B cell (primary cell): ENCODE results near the gene TEFM. TPM values are rescaled to one million over a fixed set of nuclear protein-coding genes. Genes with fewer than 3 reads are reported as not detected.

Experiments used
- ATAC-seq: fragments of 200-7000 bp; cut with Tn5 transposase; one replicate; pipeline ENCODE4 v1.10.0; 2021; ENCODE audit warnings: low read depth, mild to moderate bottlenecking, moderate number of reproducible peaks, moderate library complexity
- CTCF ChIA-PET: fragments of 350-600 bp; sonication (Branson Sonifier 250); formaldehyde crosslinking; loops from one replicate; lab custom pipeline; 2021; ENCODE audit warnings: antibody characterized with exemption, inconsistent platforms; lab: Charles Lee
- POLR2A ChIA-PET: fragments of 350-600 bp; sonication (Branson Sonifier 250); formaldehyde crosslinking; loops from one replicate; lab custom pipeline; 2021; ENCODE audit warnings: antibody characterized with exemption; lab: Charles Lee
- DNase-seq: peaks from one replicate; pipeline ENCODE4 v3.0.0; 2013
- H2AFZ ChIP-seq: 2 replicates; pipeline ENCODE4 v1.6.1; 2012; ENCODE audit warnings: mild to moderate bottlenecking, low read depth, low read length; ENCODE audit not compliant: insufficient read depth, poor library complexity, severe bottlenecking
- H3K27ac ChIP-seq, 2 donors: 1 replicate in 1 of 2; 2 replicates in 1 of 2; pipeline ENCODE4 v1.5.1; 2012 to 2013; ENCODE audit warnings: low read length in 2 of 2, mild to moderate bottlenecking in 2 of 2, moderate library complexity in 1 of 2
- H3K27me3 ChIP-seq, 4 experiments: fragments of 200-600 bp in 1 of 4; sonication (generic) in 1 of 4; replicated peaks in 1 of 4; 1 replicate in 2 of 4; 2 replicates in 2 of 4; pipeline versions ENCODE4 v1.6.1 to v1.7.0; 2013 to 2016; ENCODE audit warnings: low read length in 3 of 4, mild to moderate bottlenecking in 2 of 4, mixed read lengths in 1 of 4, moderate library complexity in 1 of 4; ENCODE audit not compliant: insufficient read depth in 4 of 4, control insufficient read depth in 3 of 4; ENCODE audit errors: control extremely low read depth in 1 of 4
- H3K36me3 ChIP-seq, 2 experiments: replicated peaks in 1 of 2; 1 replicate in 1 of 2; 2 replicates in 1 of 2; pipeline versions ENCODE4 v1.6.1 to v1.7.1; 2013; ENCODE audit warnings: low read length in 1 of 2; ENCODE audit not compliant: insufficient read depth in 2 of 2, control insufficient read depth in 1 of 2; ENCODE audit errors: control extremely low read depth in 1 of 2, extremely low read depth in 1 of 2
- H3K4me1 ChIP-seq, 2 donors: fragments of 200-600 bp in 1 of 2; sonication (generic) in 1 of 2; 1 replicate in 1 of 2; 2 replicates in 1 of 2; pipeline versions ENCODE4 v1.5.1 to v1.6.1; 2013 to 2017; ENCODE audit warnings: low read length in 2 of 2; ENCODE audit not compliant: control insufficient read depth in 2 of 2, insufficient read depth in 2 of 2
- H3K4me2 ChIP-seq: replicated peaks from 2 replicates; pipeline ENCODE3; 2012; ENCODE audit warnings: mild to moderate bottlenecking, low read depth, low read length; ENCODE audit not compliant: poor library complexity, severe bottlenecking
- H3K4me3 ChIP-seq, 5 experiments: fragments of 200-600 bp in 1 of 5; sonication (generic) in 1 of 5; 1 replicate in 3 of 5; 2 replicates in 2 of 5; pipeline versions ENCODE4 v1.5.1 to v1.7.0; 2011 to 2016; ENCODE audit warnings: low read length in 4 of 5, mild to moderate bottlenecking in 4 of 5, low read depth in 2 of 5, control low read depth in 1 of 5, moderate library complexity in 1 of 5; ENCODE audit not compliant: insufficient read depth in 1 of 5; ENCODE audit errors: control extremely low read depth in 1 of 5, extremely low read depth in 1 of 5
- H3K79me2 ChIP-seq: fragments of 200-600 bp; sonication (generic); one replicate; pipeline ENCODE4 v1.6.0; 2016; ENCODE audit warnings: low read length; ENCODE audit not compliant: control insufficient read depth, insufficient read depth
- H3K9ac ChIP-seq: fragments of 200-600 bp; sonication (generic); 2 replicates; pipeline ENCODE4 v1.6.1; 2017; ENCODE audit warnings: mild to moderate bottlenecking, low read length, moderate library complexity
- H3K9me3 ChIP-seq, 3 donors: one replicate each; pipeline versions ENCODE4 v1.6.1 to v1.7.1; 2013; ENCODE audit warnings: low read length in 2 of 3; ENCODE audit not compliant: control insufficient read depth in 2 of 3, insufficient read depth in 1 of 3; ENCODE audit errors: control extremely low read depth in 1 of 3
- H4K20me1 ChIP-seq: 2 replicates; pipeline ENCODE4 v1.6.0; 2012; ENCODE audit warnings: mild to moderate bottlenecking, low read length; ENCODE audit not compliant: insufficient read depth, control insufficient read depth, poor library complexity, severe bottlenecking
- H3K27ac Mint-ChIP-seq: one replicate; pipeline ENCODE4 v1.8.0; 2021; ENCODE audit warnings: mixed read lengths
- H3K27me3 Mint-ChIP-seq: one replicate; pipeline ENCODE4 v1.8.0; 2021; ENCODE audit warnings: mixed read lengths
- H3K4me1 Mint-ChIP-seq: one replicate; pipeline ENCODE4 v1.8.0; 2021; ENCODE audit warnings: mixed read lengths
- H3K4me3 Mint-ChIP-seq: one replicate; pipeline ENCODE4 v1.8.0; 2021; ENCODE audit warnings: mixed read lengths
- H3K9me3 Mint-ChIP-seq: one replicate; pipeline ENCODE4 v1.8.0; 2022; ENCODE audit warnings: mixed read lengths; ENCODE audit not compliant: insufficient read depth
- CTCF ChIP-seq: fragments of 200-600 bp; IDR thresholded peaks from one replicate; pipeline ENCODE4 v1.8.0; 2022; ENCODE audit warnings: antibody characterized with exemption, mild to moderate bottlenecking
- EZH2 ChIP-seq: IDR thresholded peaks from 2 replicates; pipeline ENCODE4 v1.6.1; 2012; ENCODE audit warnings: borderline replicate concordance, low read depth, mild to moderate bottlenecking, moderate library complexity, low read length; ENCODE audit not compliant: insufficient read depth, poor library complexity, severe bottlenecking
- WGBS: methylation state at CpG from one replicate; pipeline ENCODE4 v1.1.5; 2013; ENCODE audit warnings: missing lambda C conversion rate; ENCODE audit not compliant: insufficient coverage; 5-methylcytosine and 5-hydroxymethylcytosine counted together
- intact Hi-C: fragments of 100-400 bp; cut with micrococcal nuclease; formaldehyde crosslinking; loops from one replicate; pipeline ENCODE4 v1.10.0; 2022
- polyA plus RNA-seq: library from polyadenylated mRNA; depleted of rRNA; stranded (reverse); fragments of >200 nt; gene quantifications from 2 replicates; pipeline ENCODE4 v1.2.3, GENCODE V29; 2012
- total RNA-seq, 2 donors: library from RNA; stranded (reverse); fragments of 120-200 nt in 1 of 2; gene quantifications; 1 replicate in 1 of 2; 2 replicates in 1 of 2; pipeline versions ENCODE4 v1.2.3 to v1.2.4, GENCODE V29; 2013 to 2022

TEFM gene
- total and polyA plus RNA-seq, 2 donors (not counting 1 experiment from before 2014, with no cell fraction given), result 8.8 to 27.8 TPM

DNA sequence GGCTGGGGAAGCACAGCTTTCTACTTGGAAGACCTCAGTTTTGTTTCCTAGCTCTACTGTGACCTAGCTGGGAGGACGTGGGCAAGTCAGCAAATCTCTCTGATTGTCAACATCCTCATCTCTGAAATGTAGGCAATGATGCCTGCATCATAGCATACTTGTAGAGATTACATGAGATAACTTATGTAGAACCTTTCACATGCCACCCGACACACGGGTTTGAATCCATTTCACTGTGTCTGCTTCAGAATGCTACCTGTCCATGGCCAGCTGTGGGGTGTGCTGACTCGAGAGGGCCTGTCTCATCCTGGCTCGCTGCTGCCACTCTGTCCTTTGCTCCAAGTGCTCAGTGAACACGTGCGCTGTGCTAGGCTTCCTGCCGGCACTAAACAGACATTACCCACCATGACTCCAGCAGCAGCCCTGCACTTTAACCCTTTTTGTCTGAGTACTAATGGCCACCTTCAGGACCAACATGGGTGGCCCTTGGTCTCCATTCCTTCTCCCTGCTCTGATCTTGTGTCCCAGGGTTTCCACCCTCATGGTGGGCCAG, 23.1 kb upstream of the TEFM start:
- H3K9ac ChIP-seq, result no peak overlapping the region
- CTCF ChIA-PET, result no interaction called here

GRCh38 chr17:30928584-30928983, 22.5 kb upstream of the TEFM start:
- POLR2A ChIA-PET, result no interaction called here
- WGBS, result no CpG with 5 or more reads among the region's 3 CpGs

More for the DNA sequence above, 23.1 kb upstream of the TEFM start:
- H3K36me3 ChIP-seq, result peaks cover 0 to 8% of the 10 kb centered on the region in 2 experiments
- H3K4me1 Mint-ChIP-seq, result no peaks in the 10 kb centered on the region
- no peaks in the 10 kb centered on the region for H3K79me2 ChIP-seq
- DNase-seq (no peak), ATAC-seq (no peak)
- WGBS, result 92% methylated on average over 8 of the region's 8 CpGs
- H3K9me3 ChIP-seq, result no peaks in the 10 kb centered on the region
- H3K4me2 ChIP-seq, result no peak overlapping the region
- no peaks in the 10 kb centered on the region for H4K20me1 ChIP-seq
- no peak overlapping the region for H3K27ac ChIP-seq
- H3K4me1 ChIP-seq, result no peaks in the 10 kb centered on the region
- POLR2A ChIA-PET, result no interaction called here
- no peaks in the 10 kb centered on the region for H3K27me3 Mint-ChIP-seq
- TF ChIP-seq CTCF (no peak), EZH2 (no peak)
- intact Hi-C loops, result no loop called here
- no peaks in the 10 kb centered on the region for H3K9me3 Mint-ChIP-seq
- no peak overlapping the region for H3K27ac Mint-ChIP-seq
- H3K4me3 ChIP-seq, result no peak overlapping the region
- no peak overlapping the region for H3K4me3 Mint-ChIP-seq
- H2AFZ ChIP-seq, result no peak overlapping the region
- no peaks in the 10 kb centered on the region for H3K27me3 ChIP-seq

More at GRCh38 chr17:30928584-30928983, 22.5 kb upstream of the TEFM start:
- H3K4me1 Mint-ChIP-seq, result no peaks in the 10 kb centered on the region
- Histone ChIP-seq H3K4me1 (no peaks in the 10 kb centered on the region), H3K9ac (no peak overlapping the region), H3K4me2 (no peak overlapping the region), H3K79me2 (no peaks in the 10 kb centered on the region), H2AFZ (no peak overlapping the region), H4K20me1 (no peaks in the 10 kb centered on the region), H3K27ac (no peak overlapping the region), H3K27me3 (no peaks in the 10 kb centered on the region), H3K9me3 (no peaks in the 10 kb centered on the region), H3K36me3 (peaks cover 0 to 8% of the 10 kb centered on the region in 2 experiments), H3K4me3 (no peak overlapping the region)
- intact Hi-C loops, result no loop called here
- no peak for TF ChIP-seq CTCF
- TF ChIP-seq EZH2, result no peak
- H3K27ac Mint-ChIP-seq, result no peak overlapping the region
- DNase-seq, result no peak
- H3K9me3 Mint-ChIP-seq, result no peaks in the 10 kb centered on the region
- CTCF ChIA-PET, result interaction anchor here (0.6 kb wide), 1 partner anchor 587 kb away, joined by 4 read pairs; no protein-coding TSS in a partner anchor
- H3K27me3 Mint-ChIP-seq, result no peaks in the 10 kb centered on the region
- ATAC-seq, result no peak
- H3K4me3 Mint-ChIP-seq, result no peak overlapping the region
